Astrocyte of the spinal cord (primary cell): ENCODE results near the gene MLLT6.

Experiments used
- DNase-seq: peaks from one replicate; pipeline ENCODE4 v3.0.0; 2011; ENCODE audit warnings: low read depth, low spot score
- H3K4me3 ChIP-seq: 2 replicates; pipeline ENCODE4 v1.5.1; 2011; ENCODE audit warnings: low read depth, mild to moderate bottlenecking, low read length, moderate library complexity
- CTCF ChIP-seq: IDR thresholded peaks from 2 replicates; pipeline ENCODE4 v1.5.1; 2012; ENCODE audit warnings: low read depth, mild to moderate bottlenecking, low read length, inconsistent platforms
- in situ Hi-C: cut with HindIII; loops from 2 replicates; pipeline ENCODE4 v1.10.0; 2017; ENCODE audit warnings: low sequenced_read_pairs

The MLLT6 gene

GRCh38 chr17:38709104-38709820, 4.2 kb downstream of the MLLT6 start:
- no peak overlapping the region for H3K4me3 ChIP-seq
- no peak for TF ChIP-seq CTCF
- DNase-seq, result no peak
- in situ Hi-C loops, result no loop called here

GRCh38 chr17:38709864-38710603, 5.0 kb downstream of the MLLT6 start:
- no peak for DNase-seq
- no peak for TF ChIP-seq CTCF
- in situ Hi-C loops, result no loop called here
- no peak overlapping the region for H3K4me3 ChIP-seq

- TF ChIP-seq CTCF, result no peak
- H3K4me3 ChIP-seq, result no peak overlapping the region
- DNase-seq, result no peak
- in situ Hi-C loops, result no loop called here
Observed at GRCh38 chr17:38710604-38710962, 5.5 kb downstream of the MLLT6 start.

- H3K4me3 ChIP-seq, result no peak overlapping the region
- in situ Hi-C loops, result no loop called here
- no peak for DNase-seq
- no peak for TF ChIP-seq CTCF
Observed at GRCh38 chr17:38710985-38711384, 5.9 kb downstream of the MLLT6 start.

- H3K4me3 ChIP-seq, result no peak overlapping the region
- no peak for TF ChIP-seq CTCF
- in situ Hi-C loops, result no loop called here
- DNase-seq, result no peak
Observed at GRCh38 chr17:38711792-38712571, 6.9 kb downstream of the MLLT6 start.

- no peak overlapping the region for H3K4me3 ChIP-seq
- TF ChIP-seq CTCF, result no peak
- DNase-seq, result no peak
- in situ Hi-C loops, result no loop called here
Observed at GRCh38 chr17:38712593-38712992, 7.5 kb downstream of the MLLT6 start.
